Astrocyte (in vitro differentiated cells and primary cell): ENCODE results near the gene DHX8. TPM values are rescaled to one million over a fixed set of nuclear protein-coding genes. Genes with fewer than 3 reads are reported as not detected.

Experiments
- DNase-seq: peaks from one replicate; pipeline ENCODE4 v3.0.0-alpha.2; 2010; ENCODE audit warnings: low read depth
- FAIRE-seq: peaks from 2 replicates; lab custom pipeline; 2011; peaks lifted over from hg19 to GRCh38; lab: Jason Lieb, UNC
- H2AFZ ChIP-seq: 2 replicates; pipeline ENCODE4 v1.6.0; 2012; ENCODE audit warnings: low read depth, low read length, inconsistent platforms
- H3K27ac ChIP-seq: 2 replicates; pipeline ENCODE4 v1.5.1; 2011; ENCODE audit warnings: low read depth, low read length, inconsistent platforms
- H3K27me3 ChIP-seq: 2 replicates; pipeline ENCODE4 v1.6.0; 2011; ENCODE audit warnings: low read length, inconsistent platforms; ENCODE audit not compliant: insufficient read depth
- H3K36me3 ChIP-seq: 2 replicates; pipeline ENCODE4 v1.5.1; 2011; ENCODE audit warnings: low read length, inconsistent platforms; ENCODE audit not compliant: insufficient read depth
- H3K4me1 ChIP-seq: 2 replicates; pipeline ENCODE4 v1.5.1; 2011; ENCODE audit warnings: low read length, inconsistent platforms; ENCODE audit not compliant: insufficient read depth
- H3K4me2 ChIP-seq: 2 replicates; pipeline ENCODE4 v1.6.0; 2012; ENCODE audit warnings: low read length, inconsistent platforms
- H3K4me3 ChIP-seq: 2 replicates; pipeline ENCODE4 v1.5.1; 2011; ENCODE audit warnings: low read depth, mild to moderate bottlenecking, low read length, inconsistent platforms; ENCODE audit not compliant: insufficient read depth
- H3K79me2 ChIP-seq: 2 replicates; pipeline ENCODE4 v1.6.0; 2012; ENCODE audit warnings: mild to moderate bottlenecking, low read length, inconsistent platforms; ENCODE audit not compliant: insufficient read depth
- H3K9ac ChIP-seq: 2 replicates; pipeline ENCODE4 v1.6.0; 2012; ENCODE audit warnings: mild to moderate bottlenecking, low read length, inconsistent platforms
- H3K9me3 ChIP-seq: 2 replicates; pipeline ENCODE4 v1.5.1; 2012; ENCODE audit warnings: low read depth, mild to moderate bottlenecking, low read length, inconsistent platforms; ENCODE audit not compliant: insufficient read depth
- H4K20me1 ChIP-seq: 2 replicates; pipeline ENCODE4 v1.6.0; 2012; ENCODE audit warnings: low read length, inconsistent platforms; ENCODE audit not compliant: insufficient read depth
- H3K27ac Mint-ChIP-seq: one replicate; pipeline ENCODE4 v1.8.0; 2021; ENCODE audit warnings: mild to moderate bottlenecking, mixed read lengths; ENCODE audit not compliant: unreplicated experiment
- H3K27me3 Mint-ChIP-seq: one replicate; pipeline ENCODE4 v1.8.0; 2021; ENCODE audit warnings: low read depth, mixed read lengths; ENCODE audit not compliant: unreplicated experiment
- H3K36me3 Mint-ChIP-seq: one replicate; pipeline ENCODE4 v1.8.0; 2021; ENCODE audit warnings: low read depth, mixed read lengths; ENCODE audit not compliant: unreplicated experiment
- H3K4me1 Mint-ChIP-seq: one replicate; pipeline ENCODE4 v1.8.0; 2021; ENCODE audit warnings: low read depth, mixed read lengths; ENCODE audit not compliant: unreplicated experiment
- H3K4me3 Mint-ChIP-seq: one replicate; pipeline ENCODE4 v1.8.0; 2021; ENCODE audit warnings: mild to moderate bottlenecking, moderate library complexity, mixed read lengths; ENCODE audit not compliant: unreplicated experiment
- H3K9me3 Mint-ChIP-seq: one replicate; pipeline ENCODE4 v1.8.0; 2021; ENCODE audit warnings: mild to moderate bottlenecking, mixed read lengths; ENCODE audit not compliant: unreplicated experiment
- EZH2 ChIP-seq: IDR thresholded peaks from 2 replicates; pipeline ENCODE4 v1.6.1; 2012; ENCODE audit warnings: mild to moderate bottlenecking, low read length, inconsistent platforms; ENCODE audit not compliant: insufficient read depth
- total RNA-seq: library from RNA; stranded (reverse); gene quantifications from 2 replicates; pipeline ENCODE4 v1.2.1, GENCODE V29; 2021
- TF ChIP-seq, protein P1 (sequence below): IDR thresholded peaks from 2 replicates; pipeline ENCODE4 v1.5.1; 2011; ENCODE audit warnings: low read depth, mild to moderate bottlenecking, inconsistent platforms, low read length, moderate library complexity; ENCODE audit not compliant: insufficient read depth

DHX8 gene
- total RNA-seq, 1 donor from 2014 or later = 48.5 TPM

DNA sequence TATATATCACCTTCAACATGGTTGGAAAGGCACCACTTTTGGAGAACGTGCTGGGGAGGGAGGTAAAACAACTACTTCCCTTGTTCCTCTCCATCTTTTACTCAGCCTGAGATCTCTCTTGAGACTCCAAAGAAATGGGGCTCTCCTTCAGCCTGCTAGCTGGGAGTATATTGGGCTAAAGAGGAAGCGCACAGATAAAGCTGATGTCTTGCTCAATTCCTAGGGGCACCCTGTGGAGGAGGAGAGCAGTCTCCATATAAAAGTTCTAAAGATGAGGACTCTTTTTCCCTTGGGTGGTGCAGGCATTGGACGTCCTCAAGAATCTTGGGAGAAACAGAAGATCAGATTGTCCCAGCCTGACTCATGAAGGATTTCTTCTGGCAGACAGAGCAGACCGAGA is 67.0 kb downstream of the DHX8 start:
- Histone ChIP-seq H3K27me3 (peaks cover 3% of the 10 kb centered on the region), H3K4me3 (no peak overlapping the region), H3K9ac (no peak overlapping the region), H3K4me2 (no peak overlapping the region), H3K79me2 (no peaks in the 10 kb centered on the region), H2AFZ (no peak overlapping the region), H3K9me3 (no peaks in the 10 kb centered on the region), H3K4me1 (peaks cover 8% of the 10 kb centered on the region), H3K27ac (no peak overlapping the region), H3K36me3 (no peaks in the 10 kb centered on the region), H4K20me1 (no peaks in the 10 kb centered on the region)
- no peak for TF ChIP-seq EZH2
- TF ChIP-seq, protein P1, sequence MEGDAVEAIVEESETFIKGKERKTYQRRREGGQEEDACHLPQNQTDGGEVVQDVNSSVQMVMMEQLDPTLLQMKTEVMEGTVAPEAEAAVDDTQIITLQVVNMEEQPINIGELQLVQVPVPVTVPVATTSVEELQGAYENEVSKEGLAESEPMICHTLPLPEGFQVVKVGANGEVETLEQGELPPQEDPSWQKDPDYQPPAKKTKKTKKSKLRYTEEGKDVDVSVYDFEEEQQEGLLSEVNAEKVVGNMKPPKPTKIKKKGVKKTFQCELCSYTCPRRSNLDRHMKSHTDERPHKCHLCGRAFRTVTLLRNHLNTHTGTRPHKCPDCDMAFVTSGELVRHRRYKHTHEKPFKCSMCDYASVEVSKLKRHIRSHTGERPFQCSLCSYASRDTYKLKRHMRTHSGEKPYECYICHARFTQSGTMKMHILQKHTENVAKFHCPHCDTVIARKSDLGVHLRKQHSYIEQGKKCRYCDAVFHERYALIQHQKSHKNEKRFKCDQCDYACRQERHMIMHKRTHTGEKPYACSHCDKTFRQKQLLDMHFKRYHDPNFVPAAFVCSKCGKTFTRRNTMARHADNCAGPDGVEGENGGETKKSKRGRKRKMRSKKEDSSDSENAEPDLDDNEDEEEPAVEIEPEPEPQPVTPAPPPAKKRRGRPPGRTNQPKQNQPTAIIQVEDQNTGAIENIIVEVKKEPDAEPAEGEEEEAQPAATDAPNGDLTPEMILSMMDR = no peak
- no peak overlapping the region for H3K27ac Mint-ChIP-seq
- H3K36me3 Mint-ChIP-seq = no peaks in the 10 kb centered on the region
- FAIRE-seq (no peak), DNase-seq (no peak)
- H3K27me3 Mint-ChIP-seq = peaks cover 43% of the 10 kb centered on the region
- H3K4me1 Mint-ChIP-seq = peaks cover 2% of the 10 kb centered on the region
- no peak overlapping the region for H3K4me3 Mint-ChIP-seq
- H3K9me3 Mint-ChIP-seq = no peaks in the 10 kb centered on the region

DNA sequence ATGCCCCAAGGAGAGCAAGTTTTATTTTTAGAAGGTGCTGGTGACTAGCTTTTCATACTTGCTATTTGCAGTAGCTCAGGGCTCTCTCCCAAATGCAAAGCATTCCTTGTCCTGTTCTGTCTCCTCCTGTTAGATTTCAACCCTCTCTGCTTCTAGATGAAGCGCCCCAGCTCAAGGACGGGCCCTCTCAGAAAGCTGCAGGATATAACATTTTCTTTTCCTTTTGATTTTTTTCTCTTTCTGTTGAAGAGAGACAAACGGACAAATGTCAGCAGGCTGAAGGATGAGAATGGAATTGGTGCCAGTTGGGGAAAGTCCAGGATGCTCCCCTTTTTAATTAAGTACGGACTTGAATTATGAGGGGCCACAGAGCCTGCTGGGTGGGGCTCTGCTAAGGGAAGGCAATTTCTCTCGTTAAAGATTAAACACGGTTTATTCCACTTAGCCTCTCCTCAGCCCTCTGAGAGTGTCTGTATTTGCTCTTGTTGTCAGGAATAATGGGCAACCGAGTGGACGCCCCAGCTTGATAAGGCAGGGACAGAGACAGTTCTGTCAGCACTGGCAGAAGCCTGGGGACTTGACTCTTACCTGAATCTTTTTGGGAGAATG is 68.6 kb downstream of the DHX8 start:
- TF ChIP-seq, protein P1 = no peak
- no peak for TF ChIP-seq EZH2
- Mint-ChIP-seq H3K27me3 (peaks cover 36% of the 10 kb centered on the region), H3K27ac (no peak overlapping the region), H3K4me1 (peaks cover 2% of the 10 kb centered on the region), H3K9me3 (no peaks in the 10 kb centered on the region), H3K4me3 (no peak overlapping the region), H3K36me3 (no peaks in the 10 kb centered on the region)
- no peaks in the 10 kb centered on the region for H3K4me1 ChIP-seq
- FAIRE-seq (no peak), DNase-seq (no peak)
- no peaks in the 10 kb centered on the region for H3K36me3 ChIP-seq
- no peak overlapping the region for H3K9ac ChIP-seq
- H4K20me1 ChIP-seq = no peaks in the 10 kb centered on the region
- H2AFZ ChIP-seq = no peak overlapping the region
- no peak overlapping the region for H3K27ac ChIP-seq
- peaks cover 3% of the 10 kb centered on the region for H3K27me3 ChIP-seq
- no peak overlapping the region for H3K4me2 ChIP-seq
- H3K4me3 ChIP-seq = no peak overlapping the region
- H3K9me3 ChIP-seq = no peaks in the 10 kb centered on the region
- no peaks in the 10 kb centered on the region for H3K79me2 ChIP-seq

DNA sequence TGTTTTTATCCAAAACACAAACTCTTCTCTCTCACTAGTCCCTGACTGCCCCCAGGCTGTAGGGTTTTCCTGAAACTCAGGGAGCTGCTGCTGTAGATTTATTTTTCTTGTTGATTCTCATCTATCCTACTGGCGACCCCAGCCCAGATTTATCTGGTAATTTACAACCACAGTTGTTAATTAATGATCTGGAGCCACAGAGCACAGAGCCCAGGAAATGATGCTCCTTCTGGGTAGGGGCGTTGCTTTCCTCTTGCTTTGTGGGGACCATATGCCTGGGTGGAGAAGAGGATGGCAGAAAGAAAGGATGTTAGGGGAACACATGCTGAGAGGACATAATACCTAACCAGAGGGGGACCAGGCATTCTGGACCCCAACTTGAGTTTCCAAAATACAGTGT is 69.8 kb downstream of the DHX8 start:
- H3K4me3 Mint-ChIP-seq = no peak overlapping the region
- no peaks in the 10 kb centered on the region for H3K36me3 Mint-ChIP-seq
- Histone ChIP-seq H3K9me3 (no peaks in the 10 kb centered on the region), H2AFZ (no peak overlapping the region), H3K79me2 (no peaks in the 10 kb centered on the region), H3K27ac (no peak overlapping the region), H3K9ac (no peak overlapping the region), H3K4me1 (no peaks in the 10 kb centered on the region), H3K27me3 (peaks cover 3% of the 10 kb centered on the region), H3K36me3 (no peaks in the 10 kb centered on the region), H4K20me1 (no peaks in the 10 kb centered on the region), H3K4me3 (no peak overlapping the region), H3K4me2 (no peak overlapping the region)
- H3K27me3 Mint-ChIP-seq = peaks cover 28% of the 10 kb centered on the region
- H3K27ac Mint-ChIP-seq = no peak overlapping the region
- no peaks in the 10 kb centered on the region for H3K4me1 Mint-ChIP-seq
- FAIRE-seq = no peak
- TF ChIP-seq EZH2 = no peak
- TF ChIP-seq, protein P1 = no peak
- no peaks in the 10 kb centered on the region for H3K9me3 Mint-ChIP-seq
- no peak for DNase-seq
